Natural killer cell (primary cell): ENCODE measurements around the gene PSMF1. TPM values are rescaled to one million over a fixed set of nuclear protein-coding genes. Genes with fewer than 3 reads are reported as not detected.

ENCODE experiments used
- ATAC-seq, 3 donors: fragments of 150-1000 bp in 2 of 3; fragments of 200-7000 bp in 1 of 3; cut with Tn5 transposase; 1 replicate in 1 of 3; 2 replicates in 2 of 3; pipeline ENCODE4 v1.10.0; 2021; ENCODE audit warnings: mild to moderate bottlenecking in 2 of 3, moderate library complexity in 2 of 3
- DNase-seq, 2 donors: peaks; one replicate each; pipeline versions ENCODE4 v3.0.0 to v3.0.0-alpha.2; 2013 to 2021; ENCODE audit warnings: mixed read lengths in 1 of 2
- H3K27ac ChIP-seq: one replicate; pipeline ENCODE4 v1.5.1; 2013; ENCODE audit warnings: mild to moderate bottlenecking, low read length
- H3K27me3 ChIP-seq: one replicate; pipeline ENCODE4 v1.6.1; 2013; ENCODE audit warnings: low read length; ENCODE audit not compliant: control insufficient read depth, insufficient read depth
- H3K36me3 ChIP-seq: one replicate; pipeline ENCODE4 v1.6.1; 2013; ENCODE audit warnings: low read length; ENCODE audit not compliant: control insufficient read depth, insufficient read depth
- H3K4me1 ChIP-seq: one replicate; pipeline ENCODE4 v1.6.1; 2013; ENCODE audit warnings: low read length; ENCODE audit not compliant: control insufficient read depth, insufficient read depth
- H3K4me3 ChIP-seq: one replicate; pipeline ENCODE4 v1.5.1; 2013; ENCODE audit warnings: low read length
- H3K9me3 ChIP-seq: one replicate; pipeline ENCODE4 v1.6.1; 2013; ENCODE audit warnings: low read length; ENCODE audit not compliant: control insufficient read depth, insufficient read depth
- H3K27ac Mint-ChIP-seq, 2 donors: one replicate each; pipeline ENCODE4 v1.8.0; 2022; ENCODE audit warnings: mild to moderate bottlenecking in 2 of 2, mixed read lengths in 2 of 2, moderate library complexity in 1 of 2
- H3K27me3 Mint-ChIP-seq, 2 donors: one replicate each; pipeline ENCODE4 v1.8.0; 2022; ENCODE audit warnings: low read depth in 2 of 2, mixed read lengths in 2 of 2
- H3K36me3 Mint-ChIP-seq: one replicate; pipeline ENCODE4 v1.8.0; 2022; ENCODE audit warnings: mixed read lengths
- H3K4me1 Mint-ChIP-seq, 2 donors: one replicate each; pipeline ENCODE4 v1.8.0; 2022; ENCODE audit warnings: mixed read lengths in 2 of 2
- H3K4me3 Mint-ChIP-seq: one replicate; pipeline ENCODE4 v1.8.0; 2022; ENCODE audit warnings: mild to moderate bottlenecking, moderate library complexity, mixed read lengths
- H3K9me3 Mint-ChIP-seq, 2 donors: one replicate each; pipeline ENCODE4 v1.8.0; 2022; ENCODE audit warnings: mixed read lengths in 2 of 2
- WGBS: methylation state at CpG from one replicate; pipeline ENCODE4 v1.1.7; 2013; ENCODE audit warnings: missing lambda C conversion rate; ENCODE audit not compliant: insufficient coverage; 5-methylcytosine and 5-hydroxymethylcytosine counted together
- intact Hi-C: fragments of 100-400 bp; cut with micrococcal nuclease; formaldehyde crosslinking; loops from one replicate; pipeline ENCODE4 v1.14.2; 2022
- total RNA-seq, 4 donors: library from RNA; stranded (reverse); fragments of 120-200 nt in 1 of 4; gene quantifications; one replicate each; pipeline versions ENCODE4 v1.2.3 to v1.2.4, GENCODE V29; 2013 to 2022
- TF ChIP-seq, protein P1 (sequence below): fragments of 200-600 bp; IDR thresholded peaks from one replicate; pipeline ENCODE4 v1.8.0; 2022; ENCODE audit warnings: antibody characterized with exemption

The PSMF1 gene
- total RNA-seq, 3 donors from 2014 or later (not counting 1 experiment from before 2014, with no cell fraction given): 97.1 to 107 (median 101) TPM

DNA sequence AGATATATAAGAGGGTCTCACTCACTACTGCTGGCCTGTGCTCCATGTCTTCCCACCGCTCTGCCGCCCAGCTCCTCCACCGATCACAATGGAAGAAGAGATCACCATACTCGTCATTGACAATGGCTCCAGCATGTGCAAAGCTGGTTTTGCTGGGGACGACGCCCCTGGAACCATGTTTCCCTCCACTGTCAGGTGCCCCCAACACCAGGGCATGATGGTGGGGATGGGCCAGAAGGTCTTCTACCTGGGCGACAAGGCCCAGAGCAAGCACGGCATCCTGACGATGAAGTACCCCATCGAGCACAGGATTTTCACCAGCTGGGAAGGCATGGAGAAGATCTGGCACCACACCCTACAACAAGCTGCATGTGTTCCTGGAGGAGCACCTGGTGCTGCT lies 42.1 kb downstream of the PSMF1 start:
- H3K4me3 ChIP-seq: no peak overlapping the region
- no peak for ATAC-seq
- WGBS: 96% methylated on average over 10 of the region's 10 CpGs
- no peak overlapping the region for H3K27ac Mint-ChIP-seq
- H3K9me3 ChIP-seq: no peaks in the 10 kb centered on the region
- H3K27me3 Mint-ChIP-seq: no peaks in the 10 kb centered on the region
- no peak for DNase-seq
- peaks cover 18% of the 10 kb centered on the region for H3K36me3 Mint-ChIP-seq
- H3K4me1 ChIP-seq: no peaks in the 10 kb centered on the region
- TF ChIP-seq, protein P1, sequence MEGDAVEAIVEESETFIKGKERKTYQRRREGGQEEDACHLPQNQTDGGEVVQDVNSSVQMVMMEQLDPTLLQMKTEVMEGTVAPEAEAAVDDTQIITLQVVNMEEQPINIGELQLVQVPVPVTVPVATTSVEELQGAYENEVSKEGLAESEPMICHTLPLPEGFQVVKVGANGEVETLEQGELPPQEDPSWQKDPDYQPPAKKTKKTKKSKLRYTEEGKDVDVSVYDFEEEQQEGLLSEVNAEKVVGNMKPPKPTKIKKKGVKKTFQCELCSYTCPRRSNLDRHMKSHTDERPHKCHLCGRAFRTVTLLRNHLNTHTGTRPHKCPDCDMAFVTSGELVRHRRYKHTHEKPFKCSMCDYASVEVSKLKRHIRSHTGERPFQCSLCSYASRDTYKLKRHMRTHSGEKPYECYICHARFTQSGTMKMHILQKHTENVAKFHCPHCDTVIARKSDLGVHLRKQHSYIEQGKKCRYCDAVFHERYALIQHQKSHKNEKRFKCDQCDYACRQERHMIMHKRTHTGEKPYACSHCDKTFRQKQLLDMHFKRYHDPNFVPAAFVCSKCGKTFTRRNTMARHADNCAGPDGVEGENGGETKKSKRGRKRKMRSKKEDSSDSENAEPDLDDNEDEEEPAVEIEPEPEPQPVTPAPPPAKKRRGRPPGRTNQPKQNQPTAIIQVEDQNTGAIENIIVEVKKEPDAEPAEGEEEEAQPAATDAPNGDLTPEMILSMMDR: no peak
- H3K36me3 ChIP-seq: peaks cover 53% of the 10 kb centered on the region
- peaks cover 0 to 4% of the 10 kb centered on the region in 2 donors for H3K9me3 Mint-ChIP-seq
- no peak overlapping the region for H3K4me3 Mint-ChIP-seq
- H3K4me1 Mint-ChIP-seq: peaks cover 12 to 15% of the 10 kb centered on the region in 2 donors
- no peak overlapping the region for H3K27ac ChIP-seq
- intact Hi-C loops: no loop called here
- no peaks in the 10 kb centered on the region for H3K27me3 ChIP-seq

DNA sequence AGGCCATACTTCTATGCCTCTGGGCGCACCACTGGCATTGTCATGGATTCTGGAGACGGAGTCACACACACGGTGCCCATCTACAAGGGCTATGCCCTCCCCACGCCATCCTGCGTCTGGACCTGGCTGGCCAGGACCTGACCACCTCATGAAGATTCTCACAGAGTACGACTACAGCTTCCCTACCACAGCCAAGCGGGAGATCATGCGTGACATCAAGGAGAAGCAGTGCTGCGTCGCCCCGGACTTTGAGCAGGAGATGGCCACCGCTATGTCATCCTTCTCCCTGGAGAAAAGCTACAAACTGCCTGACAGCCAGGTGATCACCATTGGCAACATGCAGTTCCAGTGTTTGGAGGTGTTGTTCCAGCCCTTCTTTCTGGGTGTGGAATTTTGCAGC lies 42.6 kb downstream of the PSMF1 start:
- Mint-ChIP-seq H3K36me3 (peaks cover 15% of the 10 kb centered on the region), H3K4me3 (no peak overlapping the region)

DNA sequence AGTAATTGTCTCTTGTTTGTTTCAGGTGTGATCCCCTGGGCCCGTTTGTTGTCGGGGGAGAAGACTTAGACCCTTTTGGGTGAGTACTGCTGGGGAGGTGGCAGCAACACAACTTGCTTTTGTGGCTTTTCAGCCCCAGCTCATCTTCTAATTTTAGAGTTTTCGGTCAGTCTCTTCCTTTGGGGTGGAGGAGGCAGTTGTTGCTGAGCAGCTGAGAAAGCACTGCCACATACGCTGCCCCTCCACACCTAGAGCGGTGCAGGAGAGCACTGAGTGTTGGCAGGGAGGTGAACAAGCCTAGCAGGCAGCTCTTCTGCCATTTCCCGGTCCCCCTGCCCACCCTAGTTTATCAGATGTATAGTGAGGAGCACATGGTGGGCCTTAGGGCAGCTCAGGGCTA lies 44.7 kb downstream of the PSMF1 start:
- 61% methylated on average over 6 of the region's 6 CpGs for WGBS
- peak in 1 of 3 donors; percentile 34 for ATAC-seq

More for the DNA sequence above, 42.6 kb downstream of the PSMF1 start:
- no peaks in the 10 kb centered on the region for H3K27me3 ChIP-seq
- ATAC-seq (no peak), DNase-seq (no peak)
- H3K9me3 Mint-ChIP-seq: peaks cover 0 to 1% of the 10 kb centered on the region in 2 donors
- H3K4me3 ChIP-seq: no peak overlapping the region
- peaks cover 12 to 15% of the 10 kb centered on the region in 2 donors for H3K4me1 Mint-ChIP-seq
- H3K27me3 Mint-ChIP-seq: no peaks in the 10 kb centered on the region
- H3K9me3 ChIP-seq: no peaks in the 10 kb centered on the region
- H3K27ac ChIP-seq: no peak overlapping the region
- no peak overlapping the region for H3K27ac Mint-ChIP-seq
- WGBS: 98% methylated on average over 12 of the region's 12 CpGs
- H3K36me3 ChIP-seq: peaks cover 52% of the 10 kb centered on the region
- no peaks in the 10 kb centered on the region for H3K4me1 ChIP-seq
- TF ChIP-seq, protein P1: no peak
- intact Hi-C loops: no loop called here

More for the DNA sequence above, 44.7 kb downstream of the PSMF1 start:
- Mint-ChIP-seq H3K9me3 (no peaks in the 10 kb centered on the region), H3K36me3 (peaks cover 23% of the 10 kb centered on the region), H3K4me3 (no peak overlapping the region), H3K27ac (peak overlapping the region in 1 of 2 donors; percentile 68), H3K4me1 (peaks cover 8 to 15% of the 10 kb centered on the region in 2 donors), H3K27me3 (no peaks in the 10 kb centered on the region)
- Histone ChIP-seq H3K27me3 (no peaks in the 10 kb centered on the region), H3K4me3 (no peak overlapping the region), H3K27ac (no peak overlapping the region), H3K36me3 (peaks cover 70% of the 10 kb centered on the region), H3K4me1 (no peaks in the 10 kb centered on the region), H3K9me3 (no peaks in the 10 kb centered on the region)
- DNase-seq: no peak
- TF ChIP-seq, protein P1: no peak
- intact Hi-C loops: no loop called here
